ENCODE data around the gene MYCL. TPM values are rescaled to one million over a fixed set of nuclear protein-coding genes. Genes with fewer than 3 reads are reported as not detected.

Gene MYCL
- total RNA-seq, 1 donor from 2014 or later, result 3.8 TPM

- Histone ChIP-seq H3K36me3 (ENCODE audit: insufficient read depth, low read length) (no peaks in the 10 kb centered on the region), H3K9me3 (ENCODE audit: insufficient read depth, low read depth, low read length) (no peaks in the 10 kb centered on the region), H3K79me2 (ENCODE audit: insufficient read depth, low read length) (peaks cover 81% of the 10 kb centered on the region), H2AFZ (ENCODE audit: low read depth, low read length) (no peak overlapping the region), H3K9ac (ENCODE audit: low read length) (no peak overlapping the region), H3K4me2 (ENCODE audit: low read length) (peak overlapping the region; percentile 13), H3K27ac (ENCODE audit: low read depth, low read length) (peak overlapping the region; percentile 37), H3K4me1 (ENCODE audit: insufficient read depth, low read length) (no peaks in the 10 kb centered on the region), H4K20me1 (ENCODE audit: insufficient read depth, low read length) (peaks cover 62% of the 10 kb centered on the region), H3K27me3 (ENCODE audit: insufficient read depth, low read length) (no peaks in the 10 kb centered on the region), H3K4me3 (ENCODE audit: insufficient read depth, low read depth, low read length) (no peak overlapping the region)
- FAIRE-seq (peak; percentile 20), DNase-seq (ENCODE audit: low read depth) (peak; percentile 69)
- Mint-ChIP-seq H3K4me1 (ENCODE audit: low read depth, unreplicated experiment) (peaks cover 7% of the 10 kb centered on the region), H3K4me3 (ENCODE audit: unreplicated experiment) (peak overlapping the region; percentile 45), H3K27me3 (ENCODE audit: low read depth, unreplicated experiment) (no peaks in the 10 kb centered on the region), H3K36me3 (ENCODE audit: low read depth, unreplicated experiment) (peaks cover 9% of the 10 kb centered on the region), H3K27ac (ENCODE audit: unreplicated experiment) (peak overlapping the region; percentile 87), H3K9me3 (ENCODE audit: unreplicated experiment) (no peaks in the 10 kb centered on the region)
- TF ChIP-seq EZH2 (IDR thresholded peaks at IDR 0.05; ENCODE audit: insufficient read depth, low read length), result no peak
- TF ChIP-seq, protein P1, sequence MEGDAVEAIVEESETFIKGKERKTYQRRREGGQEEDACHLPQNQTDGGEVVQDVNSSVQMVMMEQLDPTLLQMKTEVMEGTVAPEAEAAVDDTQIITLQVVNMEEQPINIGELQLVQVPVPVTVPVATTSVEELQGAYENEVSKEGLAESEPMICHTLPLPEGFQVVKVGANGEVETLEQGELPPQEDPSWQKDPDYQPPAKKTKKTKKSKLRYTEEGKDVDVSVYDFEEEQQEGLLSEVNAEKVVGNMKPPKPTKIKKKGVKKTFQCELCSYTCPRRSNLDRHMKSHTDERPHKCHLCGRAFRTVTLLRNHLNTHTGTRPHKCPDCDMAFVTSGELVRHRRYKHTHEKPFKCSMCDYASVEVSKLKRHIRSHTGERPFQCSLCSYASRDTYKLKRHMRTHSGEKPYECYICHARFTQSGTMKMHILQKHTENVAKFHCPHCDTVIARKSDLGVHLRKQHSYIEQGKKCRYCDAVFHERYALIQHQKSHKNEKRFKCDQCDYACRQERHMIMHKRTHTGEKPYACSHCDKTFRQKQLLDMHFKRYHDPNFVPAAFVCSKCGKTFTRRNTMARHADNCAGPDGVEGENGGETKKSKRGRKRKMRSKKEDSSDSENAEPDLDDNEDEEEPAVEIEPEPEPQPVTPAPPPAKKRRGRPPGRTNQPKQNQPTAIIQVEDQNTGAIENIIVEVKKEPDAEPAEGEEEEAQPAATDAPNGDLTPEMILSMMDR (IDR thresholded peaks at IDR 0.05; ENCODE audit: insufficient read depth, low read depth, low read length), result no peak
Measured at GRCh38 chr1:39866767-39867166, 35.0 kb downstream of the MYCL start.

DNA sequence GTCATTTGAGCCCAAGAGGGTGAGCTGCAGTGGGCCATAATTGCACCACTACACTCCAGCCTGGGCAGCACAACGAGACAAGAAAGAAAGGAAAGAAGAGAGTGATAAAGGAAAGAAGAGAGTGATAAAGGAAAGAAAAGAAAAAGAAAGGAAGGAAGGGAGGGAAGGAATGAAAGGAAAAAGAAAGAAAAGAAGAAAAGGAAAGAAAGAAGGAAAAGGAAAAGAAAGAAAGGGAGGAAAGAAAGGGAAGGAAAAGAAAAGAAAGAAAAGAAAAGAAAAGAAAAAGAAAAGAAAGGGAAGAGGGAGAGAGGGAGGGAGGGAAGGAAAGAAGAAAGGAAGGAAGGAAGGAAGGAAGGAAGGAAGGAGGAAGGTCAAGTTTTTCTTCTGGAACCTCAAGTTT lies 36.0 kb downstream of the MYCL start:
- no peaks in the 10 kb centered on the region for H3K9me3 ChIP-seq (ENCODE audit: insufficient read depth, low read depth, low read length)
- H4K20me1 ChIP-seq (ENCODE audit: insufficient read depth, low read length), result peaks cover 62% of the 10 kb centered on the region
- H3K4me3 Mint-ChIP-seq (ENCODE audit: unreplicated experiment), result no peak overlapping the region
- H3K4me3 ChIP-seq (ENCODE audit: insufficient read depth, low read depth, low read length), result no peak overlapping the region
- H3K27me3 Mint-ChIP-seq (ENCODE audit: low read depth, unreplicated experiment), result no peaks in the 10 kb centered on the region
- no peaks in the 10 kb centered on the region for H3K27me3 ChIP-seq (ENCODE audit: insufficient read depth, low read length)
- DNase-seq (ENCODE audit: low read depth) (no peak), FAIRE-seq (no peak)
- no peak overlapping the region for H3K4me2 ChIP-seq (ENCODE audit: low read length)
- H3K4me1 ChIP-seq (ENCODE audit: insufficient read depth, low read length), result no peaks in the 10 kb centered on the region
- peaks cover 9% of the 10 kb centered on the region for H3K36me3 Mint-ChIP-seq (ENCODE audit: low read depth, unreplicated experiment)
- peaks cover 7% of the 10 kb centered on the region for H3K4me1 Mint-ChIP-seq (ENCODE audit: low read depth, unreplicated experiment)
- no peak overlapping the region for H3K27ac ChIP-seq (ENCODE audit: low read depth, low read length)
- TF ChIP-seq, protein P1 (IDR thresholded peaks at IDR 0.05; ENCODE audit: insufficient read depth, low read depth, low read length), result no peak
- no peak for TF ChIP-seq EZH2 (IDR thresholded peaks at IDR 0.05; ENCODE audit: insufficient read depth, low read length)
- H3K9ac ChIP-seq (ENCODE audit: low read length), result no peak overlapping the region
- H3K9me3 Mint-ChIP-seq (ENCODE audit: unreplicated experiment), result no peaks in the 10 kb centered on the region
- H3K36me3 ChIP-seq (ENCODE audit: insufficient read depth, low read length), result no peaks in the 10 kb centered on the region
- H3K79me2 ChIP-seq (ENCODE audit: insufficient read depth, low read length), result peaks cover 81% of the 10 kb centered on the region
- H3K27ac Mint-ChIP-seq (ENCODE audit: unreplicated experiment), result no peak overlapping the region
- H2AFZ ChIP-seq (ENCODE audit: low read depth, low read length), result no peak overlapping the region

DNA sequence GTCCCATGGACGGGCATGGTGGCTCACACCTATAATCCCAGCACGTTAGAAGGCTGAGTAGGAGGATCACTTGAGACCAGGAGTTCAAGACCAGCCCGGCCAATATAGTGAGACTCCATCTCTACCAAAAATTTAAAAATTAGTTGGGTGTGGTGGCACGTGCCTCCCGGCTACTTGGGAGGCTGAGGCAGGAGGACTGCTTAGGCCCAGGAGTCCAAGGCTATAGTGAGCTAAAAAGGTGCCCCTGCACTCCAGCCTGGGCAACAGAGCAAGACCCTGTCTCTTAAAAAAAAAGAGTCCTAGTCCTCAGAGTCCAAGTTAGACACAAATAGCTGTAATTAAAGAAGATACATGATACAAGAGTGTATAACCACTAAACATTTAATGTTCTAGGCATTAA lies 38.5 kb downstream of the MYCL start:
- H3K4me1 Mint-ChIP-seq (ENCODE audit: low read depth, unreplicated experiment), result peaks cover 7% of the 10 kb centered on the region
- Histone ChIP-seq H3K4me2 (ENCODE audit: low read length) (no peak overlapping the region), H3K4me3 (ENCODE audit: insufficient read depth, low read depth, low read length) (no peak overlapping the region), H3K27ac (ENCODE audit: low read depth, low read length) (no peak overlapping the region), H2AFZ (ENCODE audit: low read depth, low read length) (no peak overlapping the region), H3K36me3 (ENCODE audit: insufficient read depth, low read length) (no peaks in the 10 kb centered on the region), H3K79me2 (ENCODE audit: insufficient read depth, low read length) (peaks cover 91% of the 10 kb centered on the region), H3K4me1 (ENCODE audit: insufficient read depth, low read length) (no peaks in the 10 kb centered on the region), H4K20me1 (ENCODE audit: insufficient read depth, low read length) (peaks cover 83% of the 10 kb centered on the region), H3K9me3 (ENCODE audit: insufficient read depth, low read depth, low read length) (no peaks in the 10 kb centered on the region), H3K9ac (ENCODE audit: low read length) (no peak overlapping the region), H3K27me3 (ENCODE audit: insufficient read depth, low read length) (no peaks in the 10 kb centered on the region)
- H3K27ac Mint-ChIP-seq (ENCODE audit: unreplicated experiment), result no peak overlapping the region
- peaks cover 5% of the 10 kb centered on the region for H3K36me3 Mint-ChIP-seq (ENCODE audit: low read depth, unreplicated experiment)
- DNase-seq (ENCODE audit: low read depth) (no peak), FAIRE-seq (no peak)
- no peaks in the 10 kb centered on the region for H3K9me3 Mint-ChIP-seq (ENCODE audit: unreplicated experiment)
- TF ChIP-seq, protein P1 (IDR thresholded peaks at IDR 0.05; ENCODE audit: insufficient read depth, low read depth, low read length), result no peak
- no peak for TF ChIP-seq EZH2 (IDR thresholded peaks at IDR 0.05; ENCODE audit: insufficient read depth, low read length)
- H3K4me3 Mint-ChIP-seq (ENCODE audit: unreplicated experiment), result no peak overlapping the region
- no peaks in the 10 kb centered on the region for H3K27me3 Mint-ChIP-seq (ENCODE audit: low read depth, unreplicated experiment)
